Fibroblast of lung (primary cell): ENCODE measurements around the gene PLA2G2C. TPM values are rescaled to one million over a fixed set of nuclear protein-coding genes. Genes with fewer than 3 reads are reported as not detected.

Experiments used
- DNase-seq, 2 donors: peaks; one replicate each; pipeline versions ENCODE4 v3.0.0 to v3.0.0-alpha.2; 2010; ENCODE audit warnings: low read depth in 2 of 2
- H2AFZ ChIP-seq: 2 replicates; pipeline ENCODE4 v1.5.1; 2012; ENCODE audit warnings: low read length, control low read depth, inconsistent platforms
- H3K27ac ChIP-seq: 2 replicates; pipeline ENCODE4 v1.5.1; 2011; ENCODE audit warnings: low read length, control low read depth; ENCODE audit not compliant: insufficient read depth
- H3K27me3 ChIP-seq: 2 replicates; pipeline ENCODE4 v1.5.1; 2011; ENCODE audit warnings: mild to moderate bottlenecking, low read length; ENCODE audit not compliant: control insufficient read depth, insufficient read depth
- H3K36me3 ChIP-seq: 2 replicates; pipeline ENCODE4 v1.5.1; 2011; ENCODE audit warnings: low read length; ENCODE audit not compliant: control insufficient read depth, insufficient read depth
- H3K4me1 ChIP-seq: 2 replicates; pipeline ENCODE4 v1.5.1; 2011; ENCODE audit warnings: low read length; ENCODE audit not compliant: control insufficient read depth, insufficient read depth; ENCODE audit errors: extremely low read depth
- H3K4me2 ChIP-seq: 2 replicates; pipeline ENCODE4 v1.5.1; 2011; ENCODE audit warnings: low read length, control low read depth; ENCODE audit not compliant: insufficient read depth; ENCODE audit errors: extremely low read depth
- H3K4me3 ChIP-seq, 4 experiments: fragments of 200-600 bp in 1 of 4; sonication (generic) in 1 of 4; replicated peaks in 1 of 4; 2 replicates each; pipeline ENCODE4 v1.5.1; 2011 to 2016; ENCODE audit warnings: low read length in 4 of 4, low read depth in 3 of 4, mild to moderate bottlenecking in 3 of 4, control low read depth in 2 of 4, inconsistent platforms in 1 of 4, mixed read lengths in 1 of 4; ENCODE audit not compliant: insufficient read depth in 1 of 4; ENCODE audit errors: control extremely low read depth in 1 of 4
- H3K79me2 ChIP-seq: 2 replicates; pipeline ENCODE4 v1.5.1; 2012; ENCODE audit warnings: mild to moderate bottlenecking, low read length, inconsistent platforms; ENCODE audit not compliant: control insufficient read depth, insufficient read depth
- H3K9ac ChIP-seq: 2 replicates; pipeline ENCODE4 v1.5.1; 2011; ENCODE audit warnings: mild to moderate bottlenecking, low read length, control low read depth; ENCODE audit not compliant: insufficient read depth
- H3K9me3 ChIP-seq: 2 replicates; pipeline ENCODE4 v1.5.1; 2012; ENCODE audit warnings: low read depth, low read length; ENCODE audit not compliant: control insufficient read depth, insufficient read depth
- H4K20me1 ChIP-seq: 2 replicates; pipeline ENCODE4 v1.5.1; 2011; ENCODE audit warnings: low read length; ENCODE audit not compliant: control insufficient read depth, insufficient read depth; ENCODE audit errors: extremely low read depth
- EZH2 ChIP-seq: IDR thresholded peaks from 2 replicates; pipeline ENCODE4 v1.5.1; 2012; ENCODE audit warnings: low read length, control low read depth, mild to moderate bottlenecking; ENCODE audit errors: missing control alignments
- polyA plus RNA-seq, 2 donors: library from polyadenylated mRNA; depleted of rRNA in 1 of 2; stranded (reverse) in 1 of 2; unstranded in 1 of 2; fragments of >200 nt; gene quantifications; 2 replicates each; pipeline ENCODE4 v1.2.1, GENCODE V29; 2011 to 2012; ENCODE audit warnings: missing spikeins in 1 of 2
- total RNA-seq: library from RNA; depleted of rRNA; stranded (reverse); fragments of >200 nt; gene quantifications from 2 replicates; pipeline ENCODE4 v1.2.1, GENCODE V29; 2014
- TF ChIP-seq, protein P1 (sequence below), 2 donors: IDR thresholded peaks in 1 of 2; conservative IDR thresholded peaks in 1 of 2; 1 replicate in 1 of 2; 2 replicates in 1 of 2; pipeline ENCODE4 v1.5.1; 2011 to 2012; ENCODE audit warnings: low read length in 2 of 2, control low read depth in 1 of 2, inconsistent platforms in 1 of 2, low read depth in 1 of 2, mild to moderate bottlenecking in 1 of 2

Gene PLA2G2C
- total and polyA plus RNA-seq, 2 donors (not counting 1 experiment from before 2014, with no cell fraction given) = not detected

DNA sequence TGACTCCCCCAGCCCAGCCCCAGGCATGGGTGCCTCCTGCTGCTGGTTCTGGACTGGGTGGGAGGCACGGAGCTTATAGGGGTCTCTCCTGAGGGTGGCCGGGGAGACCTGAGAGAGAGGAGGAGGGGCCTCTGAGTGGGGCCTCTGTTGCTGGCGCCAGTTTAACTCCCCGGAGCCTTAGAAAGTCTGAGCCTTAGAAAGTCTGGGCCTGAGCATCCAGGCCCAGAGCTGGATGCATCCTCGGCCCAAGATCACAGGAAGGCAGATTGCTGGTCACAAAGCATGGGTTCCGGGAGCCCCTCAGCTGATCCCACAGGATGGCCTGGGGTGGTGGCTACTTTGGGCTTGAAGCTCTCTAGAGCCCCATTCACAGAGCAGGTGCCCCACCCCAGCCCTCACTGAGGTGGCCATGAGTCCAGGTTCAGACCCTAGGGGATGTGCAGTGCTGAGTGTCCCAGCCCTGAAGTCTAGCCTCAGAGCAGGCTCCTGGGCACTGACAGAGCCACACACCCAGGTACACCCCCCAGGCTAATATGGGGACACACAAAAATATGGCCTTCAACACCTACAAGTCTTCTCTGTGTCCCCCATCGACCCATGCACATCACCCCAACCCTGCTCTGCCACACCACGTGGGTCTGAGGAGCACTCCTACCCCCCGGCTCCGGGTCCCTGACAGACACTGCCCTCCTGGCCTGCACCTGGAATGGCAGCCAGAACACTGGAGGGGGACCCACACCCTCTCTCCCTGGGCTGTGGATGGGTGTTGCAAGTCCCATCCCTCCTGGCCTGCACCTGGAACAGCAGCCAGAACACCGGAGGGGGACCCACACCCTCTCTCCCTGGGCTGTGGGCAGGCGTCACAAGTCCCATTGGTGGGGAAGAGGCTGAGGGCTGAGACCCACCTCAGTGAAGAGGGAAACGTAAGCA, 37.5 kb downstream of the PLA2G2C start:
- H3K9me3 ChIP-seq = no peaks in the 10 kb centered on the region
- no peak for DNase-seq
- no peaks in the 10 kb centered on the region for H3K36me3 ChIP-seq
- no peaks in the 10 kb centered on the region for H4K20me1 ChIP-seq
- no peak overlapping the region for H3K4me2 ChIP-seq
- no peak for TF ChIP-seq EZH2
- TF ChIP-seq, protein P1, sequence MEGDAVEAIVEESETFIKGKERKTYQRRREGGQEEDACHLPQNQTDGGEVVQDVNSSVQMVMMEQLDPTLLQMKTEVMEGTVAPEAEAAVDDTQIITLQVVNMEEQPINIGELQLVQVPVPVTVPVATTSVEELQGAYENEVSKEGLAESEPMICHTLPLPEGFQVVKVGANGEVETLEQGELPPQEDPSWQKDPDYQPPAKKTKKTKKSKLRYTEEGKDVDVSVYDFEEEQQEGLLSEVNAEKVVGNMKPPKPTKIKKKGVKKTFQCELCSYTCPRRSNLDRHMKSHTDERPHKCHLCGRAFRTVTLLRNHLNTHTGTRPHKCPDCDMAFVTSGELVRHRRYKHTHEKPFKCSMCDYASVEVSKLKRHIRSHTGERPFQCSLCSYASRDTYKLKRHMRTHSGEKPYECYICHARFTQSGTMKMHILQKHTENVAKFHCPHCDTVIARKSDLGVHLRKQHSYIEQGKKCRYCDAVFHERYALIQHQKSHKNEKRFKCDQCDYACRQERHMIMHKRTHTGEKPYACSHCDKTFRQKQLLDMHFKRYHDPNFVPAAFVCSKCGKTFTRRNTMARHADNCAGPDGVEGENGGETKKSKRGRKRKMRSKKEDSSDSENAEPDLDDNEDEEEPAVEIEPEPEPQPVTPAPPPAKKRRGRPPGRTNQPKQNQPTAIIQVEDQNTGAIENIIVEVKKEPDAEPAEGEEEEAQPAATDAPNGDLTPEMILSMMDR (conservative IDR thresholded peaks at IDR 0.05 in 1 of 2, IDR thresholded peaks at IDR 0.05 in 1 of 2; ENCODE audit: low read depth in 1 of 2, low read length in 2 of 2) = no peak
- no peak overlapping the region for H3K27ac ChIP-seq
- peaks cover 6% of the 10 kb centered on the region for H3K27me3 ChIP-seq
- no peaks in the 10 kb centered on the region for H3K79me2 ChIP-seq
- H3K4me3 ChIP-seq = no peak overlapping the region
- peaks cover 6% of the 10 kb centered on the region for H3K4me1 ChIP-seq
- no peak overlapping the region for H2AFZ ChIP-seq
- H3K9ac ChIP-seq = no peak overlapping the region

DNA sequence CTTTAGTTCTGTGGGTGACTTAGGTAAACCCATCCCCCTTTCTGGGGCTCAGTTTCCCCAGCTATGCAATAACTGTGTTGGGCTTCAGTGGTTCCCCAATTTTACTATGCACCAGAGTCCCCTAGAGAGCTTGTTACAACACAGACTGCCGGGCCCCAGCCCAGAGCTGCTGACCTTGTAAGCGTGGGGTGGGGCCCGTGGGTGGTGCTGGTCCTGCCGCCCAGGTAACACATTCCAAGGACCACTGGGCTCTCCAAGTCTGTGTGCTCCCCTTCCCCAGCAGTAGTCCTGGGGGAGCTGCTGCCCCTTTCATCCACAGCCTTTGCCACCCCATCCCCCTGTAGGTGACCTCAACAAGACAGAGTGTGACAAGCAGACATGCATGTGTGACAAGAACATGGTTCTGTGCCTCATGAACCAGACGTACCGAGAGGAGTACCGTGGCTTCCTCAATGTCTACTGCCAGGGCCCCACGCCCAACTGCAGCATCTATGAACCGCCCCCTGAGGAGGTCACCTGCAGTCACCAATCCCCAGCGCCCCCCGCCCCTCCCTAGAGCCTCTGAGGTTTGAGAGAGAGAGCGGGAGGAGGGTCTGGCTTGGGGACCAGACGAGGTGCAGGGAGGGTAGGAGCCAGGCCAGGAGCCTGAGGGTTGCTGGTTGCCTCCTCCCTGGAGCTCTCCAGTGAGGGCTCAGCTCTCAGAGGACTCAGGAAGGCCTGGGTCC, 38.3 kb downstream of the PLA2G2C start:
- Histone ChIP-seq H3K4me3 (no peak overlapping the region), H3K9me3 (no peaks in the 10 kb centered on the region), H3K27me3 (peaks cover 8% of the 10 kb centered on the region), H3K9ac (no peak overlapping the region), H2AFZ (no peak overlapping the region), H3K36me3 (no peaks in the 10 kb centered on the region), H3K4me2 (no peak overlapping the region), H3K79me2 (no peaks in the 10 kb centered on the region), H3K4me1 (peaks cover 6% of the 10 kb centered on the region), H3K27ac (no peak overlapping the region), H4K20me1 (no peaks in the 10 kb centered on the region)
- TF ChIP-seq EZH2 = no peak
- TF ChIP-seq, protein P1 (conservative IDR thresholded peaks at IDR 0.05 in 1 of 2, IDR thresholded peaks at IDR 0.05 in 1 of 2; ENCODE audit: low read depth in 1 of 2, low read length in 2 of 2) = no peak
- no peak for DNase-seq
